ENCODE results near the gene ASCL2.

- TF ChIP-seq CTCF (IDR thresholded peaks at IDR 0.05) (no peak), POLR2A (IDR thresholded peaks at IDR 0.05) (no peak)
Measured at GRCh38 chr11:2299773-2300172, 29.4 kb upstream of the ASCL2 start.
